Ecto neural progenitor cell (in vitro differentiated cells): ENCODE measurements around the gene RAB42.
"Not testable (repeated sequence)": the region's sequence is repeated elsewhere in the genome, so short reads cannot be mapped to it uniquely, and the experiment has no call there.

ENCODE experiments used
- DNase-seq: peaks from one replicate; pipeline ENCODE4 v3.0.0-alpha.2; 2018; ENCODE audit warnings: low spot score

Gene RAB42

GRCh38 chr1:28591708-28592320, at the start of gene RAB42:
TSS of gene RAB42 (plus strand) at chr1:28592265. CDS start at chr1:28592512, 247 bp downstream.
- peak; percentile 58 for DNase-seq

GRCh38 chr1:28545246-28545628, 46.8 kb upstream of the RAB42 start:
- DNase-seq: no peak

- DNase-seq: no peak
Observed at GRCh38 chr1:28548318-28548717, 43.7 kb upstream of the RAB42 start.

- no peak for DNase-seq
Observed at GRCh38 chr1:28551381-28551780, 40.7 kb upstream of the RAB42 start.

- peak; percentile 97 for DNase-seq
Observed at GRCh38 chr1:28552758-28553663, 39.1 kb upstream of the RAB42 start, which contains the start of gene TRNAU1AP. TSS of gene TRNAU1AP (plus strand) at chr1:28553085. CDS start at chr1:28553111, 26 bp downstream.

GRCh38 chr1:28560886-28561285, 31.2 kb upstream of the RAB42 start:
- no peak for DNase-seq

- no peak for DNase-seq
Observed at GRCh38 chr1:28564310-28564709, 27.8 kb upstream of the RAB42 start.

GRCh38 chr1:28565040-28565439, 27.0 kb upstream of the RAB42 start:
- DNase-seq: no peak

- DNase-seq: no peak
Observed at GRCh38 chr1:28565726-28566125, 26.3 kb upstream of the RAB42 start.

- no peak for DNase-seq
Observed at GRCh38 chr1:28566931-28567330, 25.1 kb upstream of the RAB42 start.

- DNase-seq: no peak
Observed at GRCh38 chr1:28571911-28572310, 20.2 kb upstream of the RAB42 start.

GRCh38 chr1:28572891-28573290, 19.2 kb upstream of the RAB42 start:
- not testable (repeated sequence) for DNase-seq

GRCh38 chr1:28573564-28573963, 18.5 kb upstream of the RAB42 start:
- DNase-seq: no peak

GRCh38 chr1:28577052-28577678, 14.9 kb upstream of the RAB42 start:
- no peak for DNase-seq

- no peak for DNase-seq
Observed at GRCh38 chr1:28577738-28578536, 14.1 kb upstream of the RAB42 start.

- DNase-seq: no peak
Observed at GRCh38 chr1:28578696-28579218, 13.3 kb upstream of the RAB42 start.

- no peak for DNase-seq
Observed at GRCh38 chr1:28579401-28579800, 12.7 kb upstream of the RAB42 start.

GRCh38 chr1:28580722-28581530, 11.1 kb upstream of the RAB42 start:
- no peak for DNase-seq

GRCh38 chr1:28581531-28582247, 10.4 kb upstream of the RAB42 start:
- DNase-seq: peak; percentile 98

GRCh38 chr1:28582248-28582615, 9.8 kb upstream of the RAB42 start:
- DNase-seq: no peak
